ENCODE data around the gene RAD52. TPM values are rescaled to one million over a fixed set of nuclear protein-coding genes. Genes with fewer than 3 reads are reported as not detected.
A peak's percentile ranks its signal among the peaks of the same experiment; 100 is the strongest.

Gene RAD52
- total RNA-seq, 3 donors from 2014 or later (not counting 1 experiment from before 2014, with no cell fraction given) = 9.4 to 15.5 (median 13.7) TPM

GRCh38 chr12:951176-951575 is 1.7 kb upstream of the RAD52 start:
- Histone ChIP-seq H3K36me3 (ENCODE audit: control insufficient read depth, insufficient read depth, low read length) (no peaks in the 10 kb centered on the region), H3K27me3 (ENCODE audit: control insufficient read depth, insufficient read depth, low read length) (no peaks in the 10 kb centered on the region), H3K4me3 (ENCODE audit: low read length) (no peak overlapping the region), H3K4me1 (ENCODE audit: control insufficient read depth, insufficient read depth, low read length) (peaks cover 15% of the 10 kb centered on the region), H3K9me3 (ENCODE audit: control insufficient read depth, insufficient read depth, low read length) (no peaks in the 10 kb centered on the region), H3K27ac (ENCODE audit: low read length) (no peak overlapping the region)
- intact Hi-C loops (cut with micrococcal nuclease) = no loop called here
- ATAC-seq = no peak
- no peak for TF ChIP-seq CTCF (IDR thresholded peaks at IDR 0.05)
- no peaks in the 10 kb centered on the region for H3K9me3 Mint-ChIP-seq
- DNase-seq = no peak
- H3K27ac Mint-ChIP-seq = peak overlapping the region; percentile 95 to 97
- H3K4me3 Mint-ChIP-seq = peak overlapping the region; percentile 41
- H3K4me1 Mint-ChIP-seq = peaks cover 23 to 25% of the 10 kb centered on the region in 2 donors
- WGBS (ENCODE audit: insufficient coverage) = no CpG with 5 or more reads among the region's 1 CpG
- no peaks in the 10 kb centered on the region for H3K36me3 Mint-ChIP-seq
- no peaks in the 10 kb centered on the region for H3K27me3 Mint-ChIP-seq (ENCODE audit: low read depth in 2 of 2)

GRCh38 chr12:948238-948637 is 1.3 kb downstream of the RAD52 start:
- DNase-seq = no peak
- H3K4me3 ChIP-seq (ENCODE audit: low read length) = no peak overlapping the region
- no peaks in the 10 kb centered on the region for H3K9me3 ChIP-seq (ENCODE audit: control insufficient read depth, insufficient read depth, low read length)
- Mint-ChIP-seq H3K4me1 (peaks cover 26 to 37% of the 10 kb centered on the region in 2 donors), H3K27ac (peak overlapping the region; percentile 43 to 97), H3K27me3 (ENCODE audit: low read depth in 2 of 2) (no peaks in the 10 kb centered on the region), H3K4me3 (peak overlapping the region; percentile 83), H3K9me3 (no peaks in the 10 kb centered on the region), H3K36me3 (no peaks in the 10 kb centered on the region)
- no peak for ATAC-seq
- H3K4me1 ChIP-seq (ENCODE audit: control insufficient read depth, insufficient read depth, low read length) = peaks cover 19% of the 10 kb centered on the region
- H3K27ac ChIP-seq (ENCODE audit: low read length) = no peak overlapping the region
- no peak for TF ChIP-seq CTCF (IDR thresholded peaks at IDR 0.05)
- intact Hi-C loops (cut with micrococcal nuclease) = loop anchor here (2.0 to 5.0 kb wide), 5 partner anchors 43 to 386 kb away; partner anchors contain the start of genes ERC1 and WNK1
- H3K36me3 ChIP-seq (ENCODE audit: control insufficient read depth, insufficient read depth, low read length) = peaks cover 3% of the 10 kb centered on the region
- WGBS (ENCODE audit: insufficient coverage) = 89% methylated on average over 9 of the region's 9 CpGs
- no peaks in the 10 kb centered on the region for H3K27me3 ChIP-seq (ENCODE audit: control insufficient read depth, insufficient read depth, low read length)

- peaks cover 19% of the 10 kb centered on the region for H3K4me1 ChIP-seq (ENCODE audit: control insufficient read depth, insufficient read depth, low read length)
- intact Hi-C loops (cut with micrococcal nuclease) = loop anchor here (5.0 kb wide), 4 partner anchors 134 to 384 kb away; partner anchors contain the start of gene WNK1
- ATAC-seq (no peak), DNase-seq (no peak)
- Mint-ChIP-seq H3K36me3 (no peaks in the 10 kb centered on the region), H3K4me1 (peaks cover 26 to 37% of the 10 kb centered on the region in 2 donors), H3K27me3 (ENCODE audit: low read depth in 2 of 2) (no peaks in the 10 kb centered on the region), H3K27ac (peak overlapping the region; percentile 52 to 81), H3K4me3 (peak overlapping the region; percentile 55), H3K9me3 (no peaks in the 10 kb centered on the region)
- no peak overlapping the region for H3K27ac ChIP-seq (ENCODE audit: low read length)
- WGBS (ENCODE audit: insufficient coverage) = 43% methylated on average over 6 of the region's 6 CpGs
- no peak for TF ChIP-seq CTCF (IDR thresholded peaks at IDR 0.05)
- H3K9me3 ChIP-seq (ENCODE audit: control insufficient read depth, insufficient read depth, low read length) = no peaks in the 10 kb centered on the region
- no peaks in the 10 kb centered on the region for H3K27me3 ChIP-seq (ENCODE audit: control insufficient read depth, insufficient read depth, low read length)
- peaks cover 3% of the 10 kb centered on the region for H3K36me3 ChIP-seq (ENCODE audit: control insufficient read depth, insufficient read depth, low read length)
- H3K4me3 ChIP-seq (ENCODE audit: low read length) = no peak overlapping the region
Measured at GRCh38 chr12:946631-947030, 2.9 kb downstream of the RAD52 start.

GRCh38 chr12:946212-946611 is 3.3 kb downstream of the RAD52 start:
- no peak for TF ChIP-seq CTCF (IDR thresholded peaks at IDR 0.05)
- Histone ChIP-seq H3K4me1 (ENCODE audit: control insufficient read depth, insufficient read depth, low read length) (peaks cover 19% of the 10 kb centered on the region), H3K36me3 (ENCODE audit: control insufficient read depth, insufficient read depth, low read length) (peaks cover 3% of the 10 kb centered on the region), H3K27me3 (ENCODE audit: control insufficient read depth, insufficient read depth, low read length) (no peaks in the 10 kb centered on the region), H3K27ac (ENCODE audit: low read length) (no peak overlapping the region), H3K9me3 (ENCODE audit: control insufficient read depth, insufficient read depth, low read length) (no peaks in the 10 kb centered on the region), H3K4me3 (ENCODE audit: low read length) (no peak overlapping the region)
- DNase-seq = no peak
- peaks cover 26 to 37% of the 10 kb centered on the region in 2 donors for H3K4me1 Mint-ChIP-seq
- intact Hi-C loops (cut with micrococcal nuclease) = loop anchor here (5.0 kb wide), 4 partner anchors 134 to 384 kb away; partner anchors contain the start of gene WNK1
- H3K27ac Mint-ChIP-seq = peak overlapping the region; percentile 52 to 81
- peak overlapping the region; percentile 55 for H3K4me3 Mint-ChIP-seq
- H3K36me3 Mint-ChIP-seq = no peaks in the 10 kb centered on the region
- no peaks in the 10 kb centered on the region for H3K27me3 Mint-ChIP-seq (ENCODE audit: low read depth in 2 of 2)
- no peaks in the 10 kb centered on the region for H3K9me3 Mint-ChIP-seq
- no peak for ATAC-seq
